ENCODE measurements around the gene PRR7.
A peak's percentile ranks its signal among the peaks of the same experiment; 100 is the strongest.

The PRR7 gene

DNA sequence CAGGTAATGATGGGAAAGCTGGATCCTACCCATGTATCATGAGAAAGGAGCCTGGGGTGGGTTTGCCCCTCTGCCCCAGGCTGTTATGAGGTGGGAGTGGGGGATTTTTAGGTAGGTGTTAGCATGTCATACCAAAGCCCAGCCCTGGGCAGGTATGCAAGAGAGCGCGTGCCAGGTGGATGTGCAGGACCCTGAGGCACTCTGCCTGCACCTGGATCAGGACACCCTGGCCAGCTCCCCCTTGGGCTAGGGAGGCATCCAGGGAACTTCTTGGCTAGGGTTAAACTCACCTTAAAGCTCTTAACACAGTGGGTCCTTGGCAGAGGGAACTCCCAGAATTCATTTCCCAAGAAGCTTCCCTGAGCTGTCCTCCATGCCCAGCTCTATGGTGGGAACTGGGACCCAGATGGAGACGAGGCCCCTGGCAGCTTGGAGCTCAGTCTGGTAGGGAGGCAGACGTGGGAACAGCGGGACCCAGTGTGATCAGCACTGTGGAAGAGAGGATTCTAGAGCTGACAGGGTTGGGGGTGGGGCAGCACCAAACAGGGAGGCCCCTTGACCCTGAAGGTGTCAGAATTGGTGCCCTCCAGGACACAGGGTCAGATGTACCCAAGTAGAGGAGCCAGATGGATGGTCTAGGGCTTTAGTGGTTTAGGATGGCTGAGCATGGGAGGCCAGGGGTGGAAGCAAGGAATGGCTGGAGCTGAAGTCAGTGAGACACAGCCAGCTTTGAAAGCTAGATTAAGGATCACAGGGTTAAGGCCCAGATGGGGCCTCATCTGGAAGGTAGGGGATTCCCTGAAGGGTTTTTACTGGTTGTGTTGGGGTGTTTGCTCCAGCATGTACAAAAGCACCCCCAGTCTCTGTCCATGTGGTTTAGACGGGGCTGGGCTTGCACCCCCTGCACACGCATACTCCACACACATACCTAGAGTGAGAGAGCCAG, 2.2 kb upstream of the PRR7 start:
- no peaks in the 10 kb centered on the region for H3K9me3 ChIP-seq (ENCODE audit: control insufficient read depth, insufficient read depth, low read depth, low read length)
- TF ChIP-seq, protein P1, sequence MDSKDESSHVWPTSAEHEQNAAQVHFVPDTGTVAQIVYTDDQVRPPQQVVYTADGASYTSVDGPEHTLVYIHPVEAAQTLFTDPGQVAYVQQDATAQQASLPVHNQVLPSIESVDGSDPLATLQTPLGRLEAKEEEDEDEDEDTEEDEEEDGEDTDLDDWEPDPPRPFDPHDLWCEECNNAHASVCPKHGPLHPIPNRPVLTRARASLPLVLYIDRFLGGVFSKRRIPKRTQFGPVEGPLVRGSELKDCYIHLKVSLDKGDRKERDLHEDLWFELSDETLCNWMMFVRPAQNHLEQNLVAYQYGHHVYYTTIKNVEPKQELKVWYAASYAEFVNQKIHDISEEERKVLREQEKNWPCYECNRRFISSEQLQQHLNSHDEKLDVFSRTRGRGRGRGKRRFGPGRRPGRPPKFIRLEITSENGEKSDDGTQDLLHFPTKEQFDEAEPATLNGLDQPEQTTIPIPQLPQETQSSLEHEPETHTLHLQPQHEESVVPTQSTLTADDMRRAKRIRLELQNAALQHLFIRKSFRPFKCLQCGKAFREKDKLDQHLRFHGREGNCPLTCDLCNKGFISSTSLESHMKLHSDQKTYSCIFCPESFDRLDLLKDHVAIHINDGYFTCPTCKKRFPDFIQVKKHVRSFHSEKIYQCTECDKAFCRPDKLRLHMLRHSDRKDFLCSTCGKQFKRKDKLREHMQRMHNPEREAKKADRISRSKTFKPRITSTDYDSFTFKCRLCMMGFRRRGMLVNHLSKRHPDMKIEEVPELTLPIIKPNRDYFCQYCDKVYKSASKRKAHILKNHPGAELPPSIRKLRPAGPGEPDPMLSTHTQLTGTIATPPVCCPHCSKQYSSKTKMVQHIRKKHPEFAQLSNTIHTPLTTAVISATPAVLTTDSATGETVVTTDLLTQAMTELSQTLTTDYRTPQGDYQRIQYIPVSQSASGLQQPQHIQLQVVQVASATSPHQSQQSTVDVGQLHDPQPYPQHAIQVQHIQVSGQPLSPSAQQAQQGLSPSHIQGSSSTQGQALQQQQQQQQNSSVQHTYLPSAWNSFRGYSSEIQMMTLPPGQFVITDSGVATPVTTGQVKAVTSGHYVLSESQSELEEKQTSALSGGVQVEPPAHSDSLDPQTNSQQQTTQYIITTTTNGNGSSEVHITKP (tag by site-specific recombination; IDR thresholded peaks at IDR 0.05) = peak; percentile 90
- TF ChIP-seq IKZF3 (tag by site-specific recombination; IDR thresholded peaks at IDR 0.05) (peak; percentile 43; the same call in 1 of the 2 replicates), ZNF24 (tag by site-specific recombination; IDR thresholded peaks at IDR 0.05) (no peak), ZNF549 (tag by site-specific recombination; IDR thresholded peaks at IDR 0.05) (no peak), ZBTB17 (tag by site-specific recombination; IDR thresholded peaks at IDR 0.05) (peak; percentile 38), ZNF341 (tag by site-specific recombination; IDR thresholded peaks at IDR 0.05; ENCODE audit: low read depth) (peak; percentile 82), ZBTB48 (tag by site-specific recombination; IDR thresholded peaks at IDR 0.05) (0 out of 2 replicates have a peak, but pooled peaks have one; percentile 18), ZNF626 (tag by site-specific recombination; IDR thresholded peaks at IDR 0.05) (no peak), ZNF114 (tag by site-specific recombination; IDR thresholded peaks at IDR 0.05) (no peak), ZNF777 (tag by site-specific recombination; IDR thresholded peaks at IDR 0.05; ENCODE audit: borderline replicate concordance) (no peak), ZNF324 (tag by site-specific recombination; IDR thresholded peaks at IDR 0.05) (no peak), ZNF624 (tag by site-specific recombination; IDR thresholded peaks at IDR 0.05) (no peak), ZBTB8A (tag by site-specific recombination; IDR thresholded peaks at IDR 0.05) (no peak), ZNF138 (tag by site-specific recombination; IDR thresholded peaks at IDR 0.05; ENCODE audit: borderline replicate concordance) (no peak), ZNF600 (tag by site-specific recombination; IDR thresholded peaks at IDR 0.05) (peak; percentile 60; the same call in 1 of the 2 replicates), ZNF292 (tag by site-specific recombination; IDR thresholded peaks at IDR 0.05; ENCODE audit: borderline replicate concordance, low read depth) (no peak)
- TF ChIP-seq, protein P2, sequence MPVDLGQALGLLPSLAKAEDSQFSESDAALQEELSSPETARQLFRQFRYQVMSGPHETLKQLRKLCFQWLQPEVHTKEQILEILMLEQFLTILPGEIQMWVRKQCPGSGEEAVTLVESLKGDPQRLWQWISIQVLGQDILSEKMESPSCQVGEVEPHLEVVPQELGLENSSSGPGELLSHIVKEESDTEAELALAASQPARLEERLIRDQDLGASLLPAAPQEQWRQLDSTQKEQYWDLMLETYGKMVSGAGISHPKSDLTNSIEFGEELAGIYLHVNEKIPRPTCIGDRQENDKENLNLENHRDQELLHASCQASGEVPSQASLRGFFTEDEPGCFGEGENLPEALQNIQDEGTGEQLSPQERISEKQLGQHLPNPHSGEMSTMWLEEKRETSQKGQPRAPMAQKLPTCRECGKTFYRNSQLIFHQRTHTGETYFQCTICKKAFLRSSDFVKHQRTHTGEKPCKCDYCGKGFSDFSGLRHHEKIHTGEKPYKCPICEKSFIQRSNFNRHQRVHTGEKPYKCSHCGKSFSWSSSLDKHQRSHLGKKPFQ (tag by site-specific recombination; IDR thresholded peaks at IDR 0.05) = peak; percentile 89
- TF ChIP-seq, protein P3, sequence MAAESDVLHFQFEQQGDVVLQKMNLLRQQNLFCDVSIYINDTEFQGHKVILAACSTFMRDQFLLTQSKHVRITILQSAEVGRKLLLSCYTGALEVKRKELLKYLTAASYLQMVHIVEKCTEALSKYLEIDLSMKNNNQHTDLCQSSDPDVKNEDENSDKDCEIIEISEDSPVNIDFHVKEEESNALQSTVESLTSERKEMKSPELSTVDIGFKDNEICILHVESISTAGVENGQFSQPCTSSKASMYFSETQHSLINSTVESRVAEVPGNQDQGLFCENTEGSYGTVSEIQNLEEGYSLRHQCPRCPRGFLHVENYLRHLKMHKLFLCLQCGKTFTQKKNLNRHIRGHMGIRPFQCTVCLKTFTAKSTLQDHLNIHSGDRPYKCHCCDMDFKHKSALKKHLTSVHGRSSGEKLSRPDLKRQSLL (tag by site-specific recombination; IDR thresholded peaks at IDR 0.05) = peak; percentile 85
- CTCF ChIA-PET = interaction anchor here (0.6 to 3.5 kb wide), 7 partner anchors 11 to 56 kb away, joined by 3 to 17 read pairs (median 3); no protein-coding TSS in a partner anchor
- no peaks in the 10 kb centered on the region for H3K4me1 ChIP-seq (ENCODE audit: control insufficient read depth, insufficient read depth, low read length)
- POLR2A ChIA-PET = interaction anchor here (0.8 to 2.4 kb wide), 5 partner anchors 11 to 40 kb away, joined by 5 to 21 read pairs (median 7); partner anchors contain the start of gene GRK6
- H3K27ac ChIP-seq (ENCODE audit: extremely low read depth, low read depth, low read length) = no peak overlapping the region
- no peak overlapping the region for H3K4me3 ChIP-seq (ENCODE audit: low read depth, low read length)
- H3K36me3 ChIP-seq (ENCODE audit: control insufficient read depth in 2 of 2, insufficient read depth in 1 of 2, low read length in 2 of 2) = peaks cover 1 to 32% of the 10 kb centered on the region in 2 experiments; a peak in 2 of 3 replicates
